ENCODE data around the gene TMEM89. TPM values are rescaled to one million over a fixed set of nuclear protein-coding genes. Genes with fewer than 3 reads are reported as not detected.

Gene TMEM89
- not detected in 2 replicates for total RNA-seq

GRCh38 chr3:48621461-48621869, at the start of gene TMEM89:
TSS of gene TMEM89 (minus strand) at chr3:48621769. CDS start at chr3:48621756, 13 bp downstream.

GRCh38 chr3:48662753-48663488, 41.4 kb upstream of the TMEM89 start, which contains the start of gene CELSR3:
TSS of gene CELSR3 (minus strand) at chr3:48662886. CDS start at chr3:48662634, 252 bp downstream.

GRCh38 chr3:48635222-48636021, 13.9 kb upstream of the TMEM89 start, which contains the start of gene SLC26A6:
TSS of gene SLC26A6 (minus strand) at chr3:48635461. CDS start at chr3:48635393, 68 bp downstream.

GRCh38 chr3:48609088-48610005, 12.2 kb downstream of the TMEM89 start, which contains the start of gene UQCRC1:
TSS of gene UQCRC1 (minus strand) at chr3:48609646. CDS start at chr3:48609620, 26 bp downstream.

GRCh38 chr3:48595075-48595525, 26.5 kb downstream of the TMEM89 start, which contains the start of gene COL7A1:
TSS of gene COL7A1 (minus strand) at chr3:48595329. CDS start at chr3:48595159, 170 bp downstream.

Other genes with a start within 250 kb of the TMEM89 start
- gene FBXW12, start 249.6 kb downstream of the TMEM89 start, total RNA-seq, result not detected in 2 replicates
- gene PLXNB1, start 191.7 kb downstream of the TMEM89 start, total RNA-seq, result 8.6 and 46.9 TPM in 2 replicates
- 10.7 and 13.1 TPM in 2 replicates for gene CCDC51, start 181.7 kb downstream of the TMEM89 start, total RNA-seq
- gene TMA7, start 181.5 kb downstream of the TMEM89 start, total RNA-seq, result 185 and 357 TPM in 2 replicates
- 5.0 and 6.5 TPM in 2 replicates for gene ATRIP, start 175.0 kb downstream of the TMEM89 start, total RNA-seq
- 93.1 and 126 TPM in 2 replicates for gene SHISA5, start 117.6 kb downstream of the TMEM89 start, total RNA-seq
- gene PFKFB4, start 65.0 kb downstream of the TMEM89 start, total RNA-seq, result 1.4 and 1.5 TPM in 2 replicates
- gene UCN2, start 58.0 kb downstream of the TMEM89 start, total RNA-seq, result not detected in 2 replicates
- gene COL7A1, start 26.4 kb downstream of the TMEM89 start, total RNA-seq, result 0.25 and 0.32 TPM in 2 replicates
- 245 and 256 TPM in 2 replicates for gene UQCRC1, start 12.1 kb downstream of the TMEM89 start, total RNA-seq
- gene SLC26A6, start 13.7 kb upstream of the TMEM89 start, total RNA-seq, result 20.2 and 23.0 TPM in 2 replicates
- 0.49 and 0.82 TPM in 2 replicates for gene CELSR3, start 41.1 kb upstream of the TMEM89 start, total RNA-seq
- 4.7 and 7.9 TPM in 2 replicates for gene NCKIPSD, start 64.1 kb upstream of the TMEM89 start, total RNA-seq
- 28.7 and 62.6 TPM in 2 replicates for gene IP6K2, start 95.5 kb upstream of the TMEM89 start, total RNA-seq
- 22.0 and 35.4 TPM in 2 replicates for gene PRKAR2A, start 226.1 kb upstream of the TMEM89 start, total RNA-seq

Data from bladder microvascular endothelial cell (primary cell).